ENCODE data around the gene ABHD8. TPM values are rescaled to one million over a fixed set of nuclear protein-coding genes. Genes with fewer than 3 reads are reported as not detected.
A peak's percentile ranks its signal among the peaks of the same experiment; 100 is the strongest.

ABHD8 gene
- total and polyA plus RNA-seq, 12 donors = 2.3 to 60.0 (median 35.8) TPM

DNA sequence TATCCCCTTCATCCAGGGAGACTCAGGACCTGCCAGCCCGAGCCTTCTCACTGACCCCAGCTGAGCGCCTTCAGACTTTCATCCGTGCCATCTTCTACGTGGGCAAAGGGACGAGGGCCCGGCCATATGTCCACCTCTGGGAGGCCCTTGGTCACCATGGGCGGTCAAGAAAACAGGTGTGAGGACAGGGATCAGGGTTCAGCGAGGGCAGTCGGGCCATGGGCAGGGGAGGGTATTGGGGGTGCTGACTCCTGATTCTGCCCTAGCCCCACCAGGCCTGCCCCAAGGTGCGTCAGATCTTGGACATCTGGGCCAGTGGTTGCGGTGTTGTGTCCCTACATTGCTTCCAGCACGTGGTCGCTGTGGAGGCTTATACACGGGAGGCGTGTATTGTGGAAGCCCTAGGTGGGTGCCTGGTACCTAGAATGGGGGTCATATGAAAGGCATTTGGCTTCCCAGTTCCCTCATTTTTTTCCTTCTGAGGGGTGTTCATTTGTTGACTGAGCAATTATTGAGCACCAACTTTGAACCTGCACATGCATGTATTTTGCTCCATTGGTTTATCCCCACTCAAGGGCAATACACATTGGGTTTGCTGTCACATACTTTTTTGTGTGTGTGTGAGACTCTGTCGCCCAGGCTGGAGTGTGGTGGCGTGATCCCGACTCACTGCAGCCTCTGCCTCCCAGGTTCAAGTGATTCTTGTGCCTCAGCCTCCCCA is 17.6 kb downstream of the ABHD8 start:
- 88 to 91% (median 89%) methylated on average over 14 to 18 of the region's 18 CpGs for WGBS, 4 donors
- TF ChIP-seq, protein P1, sequence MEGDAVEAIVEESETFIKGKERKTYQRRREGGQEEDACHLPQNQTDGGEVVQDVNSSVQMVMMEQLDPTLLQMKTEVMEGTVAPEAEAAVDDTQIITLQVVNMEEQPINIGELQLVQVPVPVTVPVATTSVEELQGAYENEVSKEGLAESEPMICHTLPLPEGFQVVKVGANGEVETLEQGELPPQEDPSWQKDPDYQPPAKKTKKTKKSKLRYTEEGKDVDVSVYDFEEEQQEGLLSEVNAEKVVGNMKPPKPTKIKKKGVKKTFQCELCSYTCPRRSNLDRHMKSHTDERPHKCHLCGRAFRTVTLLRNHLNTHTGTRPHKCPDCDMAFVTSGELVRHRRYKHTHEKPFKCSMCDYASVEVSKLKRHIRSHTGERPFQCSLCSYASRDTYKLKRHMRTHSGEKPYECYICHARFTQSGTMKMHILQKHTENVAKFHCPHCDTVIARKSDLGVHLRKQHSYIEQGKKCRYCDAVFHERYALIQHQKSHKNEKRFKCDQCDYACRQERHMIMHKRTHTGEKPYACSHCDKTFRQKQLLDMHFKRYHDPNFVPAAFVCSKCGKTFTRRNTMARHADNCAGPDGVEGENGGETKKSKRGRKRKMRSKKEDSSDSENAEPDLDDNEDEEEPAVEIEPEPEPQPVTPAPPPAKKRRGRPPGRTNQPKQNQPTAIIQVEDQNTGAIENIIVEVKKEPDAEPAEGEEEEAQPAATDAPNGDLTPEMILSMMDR (IDR thresholded peaks at IDR 0.05) = no peak
- TF ChIP-seq POLR2A (IDR thresholded peaks at IDR 0.05) = no peak
- no peaks in the 10 kb centered on the region for H3K36me3 ChIP-seq (replicated peaks in 1 of 2)
- H3K9me3 ChIP-seq (replicated peaks in 1 of 3) = no peaks in the 10 kb centered on the region
- no peak for DNase-seq
- no peak overlapping the region for H3K4me3 ChIP-seq
- peaks cover 6% of the 10 kb centered on the region for H3K27me3 ChIP-seq
- no peak overlapping the region for H3K27ac ChIP-seq
- intact Hi-C loops (cut with DNase I) = loop anchor here (10.0 kb wide), 2 partner anchors 81 to 511 kb away; no protein-coding TSS in a partner anchor
- peaks cover 10 to 22% of the 10 kb centered on the region in 2 donors for H3K4me1 ChIP-seq (replicated peaks in 1 of 2)

GRCh38 chr19:17283504-17283996 is 19.7 kb downstream of the ABHD8 start:
- Histone ChIP-seq H3K4me1 (replicated peaks in 1 of 2) (peaks cover 10 to 17% of the 10 kb centered on the region in 2 donors), H3K27me3 (peaks cover 6% of the 10 kb centered on the region), H3K27ac (no peak overlapping the region), H3K4me3 (no peak overlapping the region), H3K9me3 (replicated peaks in 1 of 3) (no peaks in the 10 kb centered on the region), H3K36me3 (replicated peaks in 1 of 2) (peaks cover 0 to 5% of the 10 kb centered on the region in 2 donors)
- no peak for DNase-seq
- WGBS, 4 donors = 85 to 97% (median 88%) methylated on average over 2 to 7 of the region's 7 CpGs
- intact Hi-C loops (cut with DNase I) = loop anchor here (2.0 to 10.0 kb wide), 4 partner anchors 79 to 509 kb away; no protein-coding TSS in a partner anchor
- TF ChIP-seq, protein P1 (IDR thresholded peaks at IDR 0.05) = no peak
- TF ChIP-seq POLR2A (IDR thresholded peaks at IDR 0.05) = no peak

GRCh38 chr19:17282488-17283125 is 20.6 kb downstream of the ABHD8 start:
- WGBS, 4 donors = 3 to 12% (median 3%) methylated on average over 4 to 45 of the region's 45 CpGs

More at GRCh38 chr19:17282488-17283125, 20.6 kb downstream of the ABHD8 start:
- TF ChIP-seq, protein P1 (IDR thresholded peaks at IDR 0.05) = peak; percentile 73 to 96 (median 90)
- no peak for TF ChIP-seq POLR2A (IDR thresholded peaks at IDR 0.05)
- peaks cover 10 to 17% of the 10 kb centered on the region in 2 donors for H3K4me1 ChIP-seq (replicated peaks in 1 of 2)
- no peaks in the 10 kb centered on the region for H3K9me3 ChIP-seq (replicated peaks in 1 of 3)
- peaks cover 0 to 5% of the 10 kb centered on the region in 2 donors for H3K36me3 ChIP-seq (replicated peaks in 1 of 2)
- H3K27ac ChIP-seq = no peak overlapping the region
- intact Hi-C loops (cut with DNase I) = loop anchor here (2.0 to 10.0 kb wide), 4 partner anchors 78 to 508 kb away; no protein-coding TSS in a partner anchor
- H3K27me3 ChIP-seq = peaks cover 6% of the 10 kb centered on the region
- DNase-seq = peak; percentile 79 to 94 (median 86)
- peak overlapping the region in 1 of 4 donors; percentile 41 for H3K4me3 ChIP-seq

Measured in adrenal gland (tissue), 12 donors.